Testis (tissue), 3 donors: ENCODE measurements around the gene PAX7. TPM values are rescaled to one million over a fixed set of nuclear protein-coding genes. Genes with fewer than 3 reads are reported as not detected.

Source experiments
- DNase-seq: peaks from one replicate; pipeline ENCODE4 v3.0.0-alpha.2; 2019
- H3K27ac ChIP-seq, 2 donors: fragments of 200-600 bp; sonication (generic); one replicate each; pipeline ENCODE4 v1.5.1; 2019
- H3K27me3 ChIP-seq: fragments of 200-600 bp; sonication (generic); one replicate; pipeline ENCODE4 v1.5.1; 2019
- H3K36me3 ChIP-seq: fragments of 200-600 bp; sonication (generic); one replicate; pipeline ENCODE4 v1.5.1; 2017; ENCODE audit warnings: low read depth; ENCODE audit errors: missing control alignments
- H3K4me1 ChIP-seq: fragments of 200-600 bp; sonication (generic); one replicate; pipeline ENCODE4 v1.5.1; 2019
- H3K4me3 ChIP-seq, 2 donors: fragments of 200-600 bp; sonication (generic); one replicate each; pipeline ENCODE4 v1.5.1; 2017 to 2019
- H3K9me3 ChIP-seq: fragments of 200-600 bp; sonication (generic); one replicate; pipeline ENCODE4 v1.5.1; 2017
- POLR2A ChIP-seq: fragments of 450-650 bp; IDR thresholded peaks from one replicate; pipeline ENCODE4 v1.6.1; 2017; ENCODE audit warnings: antibody characterized with exemption, mild to moderate bottlenecking, moderate library complexity
- WGBS, 2 donors: methylation state at CpG; one replicate each; pipeline ENCODE4 v1.1.5; 2018; 5-methylcytosine and 5-hydroxymethylcytosine counted together
- intact Hi-C: fragments of 100-400 bp; cut with DNase I; formaldehyde crosslinking; loops from one replicate; pipeline ENCODE4 v1.15.1; 2023; ENCODE audit warnings: low total_unique reads
- polyA plus RNA-seq: library from polyadenylated mRNA; stranded (reverse); fragments of 350-450 nt; fragmentation: Illumina TruSeq; extraction: RNeasy Lipid Tissue Mini Kit (QIAGEN cat#74804); gene quantifications from one replicate; pipeline ENCODE4 v1.2.3, GENCODE V29; 2014; ENCODE audit warnings: low read depth, low replicate concordance; ENCODE audit not compliant: insufficient read depth
- total RNA-seq, 2 donors: library from RNA; depleted of rRNA; stranded (reverse); fragments of >200 nt; gene quantifications; one replicate each; pipeline ENCODE4 v1.2.3, GENCODE V29; 2016
- TF ChIP-seq, protein P1 (sequence below), 3 experiments: fragments of 450-650 bp in 2 of 3; fragments of 200-600 bp in 1 of 3; sonication (generic) in 1 of 3; IDR thresholded peaks; one replicate each; pipeline ENCODE4 v1.5.1; 2016 to 2019; ENCODE audit warnings: antibody characterized with exemption in 3 of 3, mild to moderate bottlenecking in 2 of 3, moderate library complexity in 1 of 3

Gene PAX7
- total and polyA plus RNA-seq, 3 donors from 2014 or later = 0.16 to 0.37 (median 0.18) TPM

- Histone ChIP-seq H3K4me1 (no peaks in the 10 kb centered on the region), H3K27me3 (no peaks in the 10 kb centered on the region), H3K27ac (no peak overlapping the region), H3K9me3 (no peaks in the 10 kb centered on the region), H3K4me3 (no peak overlapping the region), H3K36me3 (no peaks in the 10 kb centered on the region)
- 66 to 68% methylated on average over 10 of the region's 10 CpGs for WGBS, 2 donors
- no peak for DNase-seq
- intact Hi-C loops = no loop called here
- no peak for TF ChIP-seq POLR2A
- TF ChIP-seq, protein P1, sequence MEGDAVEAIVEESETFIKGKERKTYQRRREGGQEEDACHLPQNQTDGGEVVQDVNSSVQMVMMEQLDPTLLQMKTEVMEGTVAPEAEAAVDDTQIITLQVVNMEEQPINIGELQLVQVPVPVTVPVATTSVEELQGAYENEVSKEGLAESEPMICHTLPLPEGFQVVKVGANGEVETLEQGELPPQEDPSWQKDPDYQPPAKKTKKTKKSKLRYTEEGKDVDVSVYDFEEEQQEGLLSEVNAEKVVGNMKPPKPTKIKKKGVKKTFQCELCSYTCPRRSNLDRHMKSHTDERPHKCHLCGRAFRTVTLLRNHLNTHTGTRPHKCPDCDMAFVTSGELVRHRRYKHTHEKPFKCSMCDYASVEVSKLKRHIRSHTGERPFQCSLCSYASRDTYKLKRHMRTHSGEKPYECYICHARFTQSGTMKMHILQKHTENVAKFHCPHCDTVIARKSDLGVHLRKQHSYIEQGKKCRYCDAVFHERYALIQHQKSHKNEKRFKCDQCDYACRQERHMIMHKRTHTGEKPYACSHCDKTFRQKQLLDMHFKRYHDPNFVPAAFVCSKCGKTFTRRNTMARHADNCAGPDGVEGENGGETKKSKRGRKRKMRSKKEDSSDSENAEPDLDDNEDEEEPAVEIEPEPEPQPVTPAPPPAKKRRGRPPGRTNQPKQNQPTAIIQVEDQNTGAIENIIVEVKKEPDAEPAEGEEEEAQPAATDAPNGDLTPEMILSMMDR (IDR thresholded peaks at IDR 0.05) = no peak
These were observed 11.8 kb upstream of the PAX7 start for GRCh38 chr1:18618546-18619466.

GRCh38 chr1:18619467-18619835, 11.2 kb upstream of the PAX7 start:
- Histone ChIP-seq H3K4me1 (no peaks in the 10 kb centered on the region), H3K27ac (no peak overlapping the region), H3K36me3 (no peaks in the 10 kb centered on the region), H3K27me3 (no peaks in the 10 kb centered on the region), H3K4me3 (no peak overlapping the region), H3K9me3 (no peaks in the 10 kb centered on the region)
- WGBS, 2 donors = 61 to 85% methylated on average over 2 of the region's 2 CpGs
- no peak for TF ChIP-seq POLR2A
- DNase-seq = no peak
- intact Hi-C loops = no loop called here

DNA sequence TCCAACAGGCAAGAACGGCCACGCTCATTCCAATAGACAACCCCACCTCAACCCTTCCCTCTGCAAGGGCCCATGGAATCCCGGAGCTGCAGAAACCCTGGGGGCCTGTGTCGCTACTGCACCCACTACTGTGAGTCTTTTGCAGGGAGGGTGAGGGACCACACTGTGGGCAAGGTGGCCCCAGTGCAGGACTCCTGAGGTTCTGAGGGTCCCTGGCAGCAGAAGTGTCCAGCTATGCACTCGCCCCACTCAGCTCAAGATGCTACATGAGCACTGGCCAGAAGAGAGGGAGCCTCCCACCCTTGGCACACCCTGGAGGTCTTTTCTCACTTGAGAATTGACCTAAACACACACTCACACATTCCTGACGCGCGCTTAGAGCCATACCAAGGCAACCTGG, 2.1 kb upstream of the PAX7 start:
- no peaks in the 10 kb centered on the region for H3K9me3 ChIP-seq
- no peaks in the 10 kb centered on the region for H3K4me1 ChIP-seq
- H3K27ac ChIP-seq = no peak overlapping the region
- TF ChIP-seq, protein P1 (IDR thresholded peaks at IDR 0.05) = no peak
- DNase-seq = no peak
- H3K27me3 ChIP-seq = peaks cover 4% of the 10 kb centered on the region
- intact Hi-C loops = no loop called here
- no peak overlapping the region for H3K4me3 ChIP-seq
- H3K36me3 ChIP-seq = no peaks in the 10 kb centered on the region
- 80 to 85% methylated on average over 7 to 8 of the region's 8 CpGs for whole genome bisulfite sequencing, 2 donors

GRCh38 chr1:18629659-18630510, 761 bp upstream of the PAX7 start:
- peaks cover 4% of the 10 kb centered on the region for H3K27me3 ChIP-seq
- no peak for TF ChIP-seq POLR2A
- TF ChIP-seq, protein P1 (IDR thresholded peaks at IDR 0.05) = no peak

More at GRCh38 chr1:18629659-18630510, 761 bp upstream of the PAX7 start:
- Histone ChIP-seq H3K27ac (no peak overlapping the region), H3K36me3 (no peaks in the 10 kb centered on the region), H3K9me3 (no peaks in the 10 kb centered on the region), H3K4me3 (no peak overlapping the region), H3K4me1 (no peaks in the 10 kb centered on the region)
- no peak for DNase-seq
- 7 to 11% methylated on average over 18 to 39 of the region's 39 CpGs for WGBS, 2 donors
- intact Hi-C loops = no loop called here
